ENCODE results near the gene EI24. TPM values are rescaled to one million over a fixed set of nuclear protein-coding genes. Genes with fewer than 3 reads are reported as not detected.

The EI24 gene
- 58.7 TPM for total RNA-seq

DNA sequence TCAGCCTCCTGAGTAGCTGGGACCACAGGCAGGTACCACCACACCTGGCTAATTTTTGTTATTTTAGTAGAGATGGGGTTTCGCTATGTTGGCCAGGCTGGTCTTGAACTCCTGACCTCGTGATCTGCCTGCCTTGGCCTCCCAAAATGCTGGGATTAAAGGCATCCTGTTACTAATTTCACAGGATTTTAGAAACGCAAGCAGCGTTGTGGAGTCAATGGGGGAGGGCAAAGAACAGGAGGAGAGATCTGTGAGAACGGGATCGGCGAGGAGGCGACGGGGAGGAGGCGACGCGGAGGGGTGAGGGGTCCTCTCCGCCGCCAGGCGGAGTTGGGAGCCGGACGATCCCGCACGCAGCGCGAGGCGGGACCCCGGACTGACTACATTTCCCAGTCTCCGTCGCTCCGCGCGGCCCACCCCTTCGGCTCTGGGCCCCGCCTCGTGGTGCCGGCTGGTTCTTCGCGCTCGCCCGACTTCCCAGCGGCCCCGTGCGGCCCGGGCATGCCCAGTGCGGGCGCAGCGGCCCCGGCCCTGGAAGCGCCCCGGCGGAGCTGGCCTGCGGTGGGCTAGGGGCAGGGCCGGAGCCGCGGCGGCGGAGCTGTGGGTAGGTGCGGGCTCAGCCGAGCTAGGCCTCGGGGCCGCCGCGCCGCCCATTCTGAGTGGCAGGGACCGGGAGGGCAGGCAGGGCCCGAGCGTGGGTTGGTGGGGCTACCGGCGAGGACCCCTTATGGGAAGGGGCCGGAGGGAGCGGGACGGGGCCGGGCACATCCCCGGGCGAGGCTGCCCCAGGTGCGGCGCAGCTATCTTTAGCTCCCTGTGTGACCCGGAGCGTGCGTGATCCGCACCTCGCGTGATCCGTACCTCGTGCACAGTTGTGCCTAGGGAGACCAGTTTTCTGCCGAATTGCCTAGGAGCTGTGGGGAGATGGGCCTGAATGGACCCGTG, at the start of gene EI24:
Gene EI24, plus strand, starts transcription at position 508 of the 945 bp plus-strand sequence. CDS start 3,051 bp downstream, outside the sequence.

DNA sequence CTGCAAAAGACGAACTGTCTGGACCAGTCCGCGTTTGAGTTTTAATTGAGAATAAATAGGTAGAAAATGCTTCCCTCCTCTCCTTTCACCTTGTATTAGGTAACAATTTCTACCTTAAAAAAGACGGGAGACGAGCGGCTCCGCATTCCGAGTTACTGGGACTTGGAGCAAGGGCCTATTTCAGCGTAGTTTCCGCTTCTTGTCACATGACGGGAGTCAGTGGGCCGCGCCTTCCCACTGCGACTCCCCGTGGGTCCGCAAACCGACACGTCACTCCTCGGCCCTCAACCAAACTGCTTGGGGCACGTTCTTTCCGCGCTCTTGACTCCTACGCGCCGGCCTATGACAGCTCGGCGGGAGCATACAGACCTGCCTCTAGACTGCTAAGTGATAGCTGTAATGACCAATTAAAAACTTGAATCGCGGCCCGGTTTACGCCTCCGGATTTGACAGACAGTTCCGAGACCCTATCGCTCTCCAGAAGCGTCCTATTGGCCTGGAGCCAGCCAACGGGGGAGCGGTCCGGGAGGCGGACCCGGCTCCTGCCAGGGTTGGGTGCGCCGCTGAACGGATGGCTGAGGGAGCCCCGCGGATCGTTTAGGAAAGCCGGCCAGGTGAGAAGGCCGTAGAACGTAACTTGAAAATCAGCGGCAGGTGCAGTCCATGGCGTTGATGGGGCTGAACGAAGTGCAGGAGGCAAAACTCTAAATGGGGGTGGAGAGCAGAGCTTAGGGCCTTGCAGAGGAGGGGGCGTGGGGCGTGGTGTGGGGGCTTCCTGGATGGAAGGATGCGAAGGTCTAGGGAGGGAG, 23.2 kb downstream of the EI24 start, which contains the start of gene STT3A:
Gene STT3A, plus strand, starts transcription at position 548 of the 809 bp plus-strand sequence. CDS start 3,064 bp downstream, outside the sequence.

DNA sequence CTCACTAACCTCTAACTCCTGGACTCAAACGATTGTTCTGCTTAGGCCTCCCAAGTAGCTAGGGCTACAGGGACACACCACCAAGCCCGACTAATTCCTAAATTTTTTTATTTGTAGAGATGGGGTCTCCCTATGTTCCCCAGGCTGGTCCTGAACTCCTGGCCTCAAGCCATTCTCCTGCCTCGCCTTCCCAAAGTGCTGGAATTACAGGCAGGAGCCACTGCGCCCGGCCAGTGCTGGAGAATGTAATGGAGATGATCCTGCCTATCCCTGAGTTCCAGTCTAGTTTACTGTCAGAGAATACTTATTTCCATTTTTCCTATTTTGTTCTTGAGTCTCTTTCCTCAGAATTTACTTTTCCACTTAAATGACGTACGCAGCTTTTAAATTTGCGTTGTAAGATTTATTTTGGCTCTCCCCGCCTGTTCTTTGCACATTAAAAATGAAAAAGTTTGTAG, 55.5 kb downstream of the EI24 start, which contains the start of gene CHEK1:
Gene CHEK1, plus strand, starts transcription at position 408 of the 458 bp plus-strand sequence. CDS start 1,606 bp downstream, outside the sequence.

Other genes starting within 250 kb of the EI24 start
- 60.7 TPM for gene FEZ1, start 73.2 kb upstream of the EI24 start, total RNA-seq
- gene STT3A, start 23.4 kb downstream of the EI24 start, total RNA-seq = 105 TPM
- 13.7 TPM for gene CHEK1, start 55.7 kb downstream of the EI24 start, total RNA-seq
- not detected for gene ACRV1, start 111.4 kb downstream of the EI24 start, total RNA-seq
- not detected for gene PATE1, start 176.8 kb downstream of the EI24 start, total RNA-seq
- gene PATE2, start 209.4 kb downstream of the EI24 start, total RNA-seq = not detected
- not detected for gene PATE3, start 218.7 kb downstream of the EI24 start, total RNA-seq

All from camera-type eye (tissue), 1 donor.